ENCODE measurements around the gene DNER.

- TF ChIP-seq CTCF (IDR thresholded peaks at IDR 0.05) (no peak), EZH2 (IDR thresholded peaks at IDR 0.05; ENCODE audit: borderline replicate concordance, insufficient read depth, low read depth, low read length, poor library complexity, severe bottlenecking) (no peak)
These were observed 122.7 kb downstream of the DNER start for GRCh38 chr2:229591611-229592010.
